Psoas muscle (tissue), 8 donors: Measurements from ENCODE around the gene TMEM38A. TPM values are rescaled to one million over a fixed set of nuclear protein-coding genes. Genes with fewer than 3 reads are reported as not detected.
"Not testable (repeated sequence)": the region's sequence is repeated elsewhere in the genome, so short reads cannot be mapped to it uniquely, and the experiment has no call there.

Experiments used
- ATAC-seq, 4 donors: fragments of 200-7000 bp; cut with Tn5 transposase; one replicate each; pipeline ENCODE4 v1.9.1; 2020; ENCODE audit warnings: moderate library complexity in 3 of 4, mild to moderate bottlenecking in 2 of 4
- DNase-seq, 2 donors: peaks; one replicate each; pipeline ENCODE4 v3.0.0-alpha.2; 2020
- H3K27ac ChIP-seq: fragments of 200-600 bp; one replicate; pipeline ENCODE4 v1.8.0; 2022
- H3K27me3 ChIP-seq, 3 donors: fragments of 200-600 bp in 1 of 3; one replicate each; pipeline versions ENCODE4 v1.6.1 to v1.8.0; 2013 to 2022; ENCODE audit warnings: low read length in 2 of 3, mild to moderate bottlenecking in 2 of 3, moderate library complexity in 1 of 3; ENCODE audit not compliant: insufficient read depth in 3 of 3
- H3K36me3 ChIP-seq, 2 donors: fragments of 200-600 bp in 1 of 2; one replicate each; pipeline versions ENCODE4 v1.6.1 to v1.8.0; 2013 to 2022; ENCODE audit warnings: low read depth in 1 of 2, mild to moderate bottlenecking in 1 of 2, moderate library complexity in 1 of 2; ENCODE audit not compliant: insufficient read depth in 1 of 2
- H3K4me1 ChIP-seq: fragments of 200-600 bp; one replicate; pipeline ENCODE4 v1.8.0; 2022
- H3K4me3 ChIP-seq: fragments of 200-600 bp; one replicate; pipeline ENCODE4 v1.8.0; 2022; ENCODE audit warnings: mild to moderate bottlenecking
- H3K9me3 ChIP-seq: fragments of 200-600 bp; one replicate; pipeline ENCODE4 v1.8.0; 2022
- WGBS, 3 donors: extraction: QIAGEN DNeasy Blood & Tissue Kit; methylation state at CpG; one replicate each; pipeline versions ENCODE4 v1.1.6 to v1.1.7; 2013; 5-methylcytosine and 5-hydroxymethylcytosine counted together
- intact Hi-C, 2 donors: fragments of 100-400 bp; cut with DNase I; formaldehyde crosslinking; loops; one replicate each; pipeline versions ENCODE4 v1.11.0 to v1.14.2; 2022
- polyA plus RNA-seq, 3 donors: library from polyadenylated mRNA; stranded (reverse); fragments of 200-250 nt; gene quantifications; one replicate each; pipeline ENCODE4 v1.2.3, GENCODE V29; 2013
- total RNA-seq, 4 donors: library from RNA; stranded (reverse); fragmentation: NEBNext Ultra II Directional in 2 of 4; extraction: Animal tissue kit (Norgen Biotek cat#: 25700) in 2 of 4; gene quantifications; one replicate each; pipeline versions ENCODE4 v1.2.1 to v1.2.4, GENCODE V29; 2021 to 2023
- TF ChIP-seq, protein P1 (sequence below): fragments of 200-600 bp; IDR thresholded peaks from one replicate; pipeline ENCODE4 v1.8.0; 2022; ENCODE audit warnings: antibody characterized with exemption
- donor health status: healthy with polysubstance abuse.
- donor health status: DM: no; HTN: no; CAD: no; lungs with moderate emphysema.
- donor health status: Bipolar disorder and iron deficiency.
- donor health status: healthy.
- donor health status: DM: yes; HTN: yes; CAD: no.
- donor health status: DM: no; HTN: no; CAD: no.
- donor health status: DM: no; HTN: no; CAD: no.
- donor health status: DM: yes; HTN: yes; CAD: no.

The TMEM38A gene
- total and polyA plus RNA-seq, 7 donors: 53.2 to 295 (median 130) TPM

GRCh38 chr19:16650821-16651220 lies 10.1 kb upstream of the TMEM38A start:
- Histone ChIP-seq H3K36me3 (peaks cover 3 to 84% of the 10 kb centered on the region in 2 donors), H3K27ac (peak overlapping the region; percentile 78)

GRCh38 chr19:16651421-16652188 lies 9.3 kb upstream of the TMEM38A start:
- 82 to 93% (median 84%) methylated on average over 8 of the region's 8 CpGs for WGBS, 3 donors
- DNase-seq, H3K9me3 ChIP-seq, intact Hi-C loops, H3K27me3 ChIP-seq, ATAC-seq, H3K4me3 ChIP-seq: not testable (repeated sequence)
- peaks cover 21% of the 10 kb centered on the region for H3K4me1 ChIP-seq
- H3K36me3 ChIP-seq: peaks cover 3 to 84% of the 10 kb centered on the region in 2 donors
- H3K27ac ChIP-seq: peak overlapping the region; percentile 78

More at GRCh38 chr19:16650821-16651220, 10.1 kb upstream of the TMEM38A start:
- WGBS, 3 donors: 19 to 55% (median 22%) methylated on average over 2 of the region's 2 CpGs
- Histone ChIP-seq H3K27me3 (no peaks in the 10 kb centered on the region), H3K4me3 (no peak overlapping the region), H3K9me3 (no peaks in the 10 kb centered on the region), H3K4me1 (peaks cover 21% of the 10 kb centered on the region)
- TF ChIP-seq, protein P1, sequence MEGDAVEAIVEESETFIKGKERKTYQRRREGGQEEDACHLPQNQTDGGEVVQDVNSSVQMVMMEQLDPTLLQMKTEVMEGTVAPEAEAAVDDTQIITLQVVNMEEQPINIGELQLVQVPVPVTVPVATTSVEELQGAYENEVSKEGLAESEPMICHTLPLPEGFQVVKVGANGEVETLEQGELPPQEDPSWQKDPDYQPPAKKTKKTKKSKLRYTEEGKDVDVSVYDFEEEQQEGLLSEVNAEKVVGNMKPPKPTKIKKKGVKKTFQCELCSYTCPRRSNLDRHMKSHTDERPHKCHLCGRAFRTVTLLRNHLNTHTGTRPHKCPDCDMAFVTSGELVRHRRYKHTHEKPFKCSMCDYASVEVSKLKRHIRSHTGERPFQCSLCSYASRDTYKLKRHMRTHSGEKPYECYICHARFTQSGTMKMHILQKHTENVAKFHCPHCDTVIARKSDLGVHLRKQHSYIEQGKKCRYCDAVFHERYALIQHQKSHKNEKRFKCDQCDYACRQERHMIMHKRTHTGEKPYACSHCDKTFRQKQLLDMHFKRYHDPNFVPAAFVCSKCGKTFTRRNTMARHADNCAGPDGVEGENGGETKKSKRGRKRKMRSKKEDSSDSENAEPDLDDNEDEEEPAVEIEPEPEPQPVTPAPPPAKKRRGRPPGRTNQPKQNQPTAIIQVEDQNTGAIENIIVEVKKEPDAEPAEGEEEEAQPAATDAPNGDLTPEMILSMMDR: no peak
- DNase-seq (no peak), ATAC-seq (peak; percentile 76 to 85 (median 81))
- intact Hi-C loops: no loop called here

- TF ChIP-seq, protein P1: no peak
- H3K27me3 ChIP-seq: no peaks in the 10 kb centered on the region
- intact Hi-C loops: no loop called here
- H3K4me3 ChIP-seq: no peak overlapping the region
- DNase-seq: no peak
- peaks cover 3 to 84% of the 10 kb centered on the region in 2 donors for H3K36me3 ChIP-seq
- H3K9me3 ChIP-seq: no peaks in the 10 kb centered on the region
- 25 to 39% (median 36%) methylated on average over 7 of the region's 7 CpGs for WGBS, 3 donors
- no peak for ATAC-seq
- H3K27ac ChIP-seq: no peak overlapping the region
- peaks cover 23% of the 10 kb centered on the region for H3K4me1 ChIP-seq
These were observed 8.1 kb upstream of the TMEM38A start for GRCh38 chr19:16652854-16653253.

GRCh38 chr19:16654140-16654539 lies 6.8 kb upstream of the TMEM38A start:
- Histone ChIP-seq H3K36me3 (peaks cover 3 to 83% of the 10 kb centered on the region in 2 donors), H3K9me3 (no peaks in the 10 kb centered on the region), H3K27me3 (no peaks in the 10 kb centered on the region), H3K4me1 (peaks cover 36% of the 10 kb centered on the region), H3K4me3 (no peak overlapping the region), H3K27ac (no peak overlapping the region)
- TF ChIP-seq, protein P1: no peak
- intact Hi-C loops: no loop called here
- WGBS, 3 donors: 85 to 93% (median 86%) methylated on average over 3 of the region's 3 CpGs
- DNase-seq (no peak), ATAC-seq (peak in 2 of 4 donors; percentile 30 to 35)

DNA sequence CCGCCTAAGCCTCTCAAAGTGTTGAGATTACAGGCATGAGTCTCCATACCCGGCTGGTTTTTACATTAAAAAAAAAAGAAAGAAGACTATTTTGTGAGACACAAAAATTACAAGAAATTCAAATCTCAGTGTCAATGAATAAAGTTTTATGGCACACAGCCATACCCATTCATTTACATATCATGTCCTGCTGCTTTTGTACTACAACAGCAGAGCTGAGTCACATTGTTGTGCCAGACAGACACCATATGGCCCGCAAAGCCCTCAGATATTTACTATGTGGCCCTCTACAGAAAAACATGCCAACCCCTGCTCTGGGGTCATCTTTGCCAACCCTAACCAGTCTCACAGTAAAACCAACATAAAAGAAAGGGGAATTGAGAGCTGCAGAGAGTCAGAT lies 6.3 kb upstream of the TMEM38A start:
- 84 to 93% (median 91%) methylated on average over 3 of the region's 3 CpGs for WGBS, 3 donors
- peaks cover 35% of the 10 kb centered on the region for H3K4me1 ChIP-seq
- no peaks in the 10 kb centered on the region for H3K27me3 ChIP-seq
- no peaks in the 10 kb centered on the region for H3K9me3 ChIP-seq
- no peak overlapping the region for H3K27ac ChIP-seq
- no peak for ATAC-seq
- no peak for DNase-seq
- TF ChIP-seq, protein P1: no peak
- no peak overlapping the region for H3K4me3 ChIP-seq
- intact Hi-C loops: no loop called here
- peaks cover 3 to 79% of the 10 kb centered on the region in 2 donors for H3K36me3 ChIP-seq
